H9 (cell line): Measurements from ENCODE around the gene RASA3. TPM values are rescaled to one million over a fixed set of nuclear protein-coding genes. Genes with fewer than 3 reads are reported as not detected.

ENCODE experiments used
- DNase-seq: peaks from one replicate; pipeline ENCODE4 v3.0.0-alpha.2; 2017
- H2AFZ ChIP-seq: one replicate; pipeline ENCODE4 v1.6.1; 2013; ENCODE audit warnings: mild to moderate bottlenecking, low read length, control low read depth, moderate library complexity
- H2AK5ac ChIP-seq: 2 replicates; pipeline ENCODE4 v1.6.1; 2013; ENCODE audit warnings: low read length, control low read depth, mixed read lengths; ENCODE audit not compliant: insufficient read length
- H2BK120ac ChIP-seq: one replicate; pipeline ENCODE4 v1.6.1; 2013; ENCODE audit warnings: low read depth, mild to moderate bottlenecking, low read length, control low read depth, inconsistent platforms; ENCODE audit not compliant: poor library complexity, severe bottlenecking
- H2BK12ac ChIP-seq: 2 replicates; pipeline ENCODE4 v1.6.1; 2013; ENCODE audit warnings: low read length, control low read depth, mixed read lengths, low read depth; ENCODE audit not compliant: insufficient read length
- H2BK15ac ChIP-seq: 2 replicates; pipeline ENCODE4 v1.6.1; 2013; ENCODE audit warnings: low read depth, low read length, control low read depth
- H2BK20ac ChIP-seq: one replicate; pipeline ENCODE4 v1.6.1; 2013; ENCODE audit warnings: low read depth, mild to moderate bottlenecking, low read length, control low read depth, inconsistent platforms; ENCODE audit not compliant: poor library complexity, severe bottlenecking
- H2BK5ac ChIP-seq: 2 replicates; pipeline ENCODE4 v1.6.1; 2013; ENCODE audit warnings: low read length, control low read depth, mixed read lengths; ENCODE audit not compliant: insufficient read length
- H3K14ac ChIP-seq: 2 replicates; pipeline ENCODE4 v1.6.1; 2013; ENCODE audit warnings: low read length, control low read depth; ENCODE audit not compliant: insufficient read depth
- H3K18ac ChIP-seq: 2 replicates; pipeline ENCODE4 v1.6.1; 2013; ENCODE audit warnings: low read depth, mild to moderate bottlenecking, mixed read lengths, low read length, control low read depth; ENCODE audit not compliant: insufficient read length
- H3K23ac ChIP-seq: 2 replicates; pipeline ENCODE4 v1.6.1; 2013; ENCODE audit warnings: low read length, control low read depth, mixed read lengths, low read depth; ENCODE audit not compliant: insufficient read length
- H3K23me2 ChIP-seq: 2 replicates; pipeline ENCODE4 v1.6.1; 2013; ENCODE audit warnings: low read depth, mild to moderate bottlenecking, mixed read lengths, low read length, control low read depth; ENCODE audit not compliant: insufficient read length, poor library complexity, severe bottlenecking
- H3K27ac ChIP-seq: 2 replicates; pipeline ENCODE4 v1.5.1; 2013; ENCODE audit warnings: low read length, control low read depth, mixed read lengths, low read depth; ENCODE audit not compliant: insufficient read length
- H3K27me3 ChIP-seq: 2 replicates; pipeline ENCODE4 v1.6.1; 2013; ENCODE audit warnings: low read length, control low read depth, inconsistent platforms; ENCODE audit not compliant: insufficient read depth
- H3K4ac ChIP-seq: 2 replicates; pipeline ENCODE4 v1.6.1; 2013; ENCODE audit warnings: low read depth, mild to moderate bottlenecking, control low read depth, inconsistent platforms, low read length, moderate library complexity
- H3K4me1 ChIP-seq: 2 replicates; pipeline ENCODE4 v1.6.1; 2013; ENCODE audit warnings: low read length, control low read depth, inconsistent platforms; ENCODE audit not compliant: insufficient read depth
- H3K4me2 ChIP-seq: 2 replicates; pipeline ENCODE4 v1.6.1; 2013; ENCODE audit warnings: low read length, control low read depth, mixed read lengths; ENCODE audit not compliant: insufficient read length, insufficient read depth
- H3K56ac ChIP-seq: 2 replicates; pipeline ENCODE4 v1.6.1; 2013; ENCODE audit warnings: low read depth, mild to moderate bottlenecking, mixed read lengths, low read length, control low read depth; ENCODE audit not compliant: insufficient read length
- H3K79me1 ChIP-seq: 2 replicates; pipeline ENCODE4 v1.6.1; 2013; ENCODE audit warnings: low read depth, mild to moderate bottlenecking, moderate library complexity, low read length, control low read depth, inconsistent platforms; ENCODE audit not compliant: insufficient read depth, poor library complexity, severe bottlenecking
- H3K79me2 ChIP-seq: 2 replicates; pipeline ENCODE4 v1.6.1; 2013; ENCODE audit warnings: low read length, control low read depth, inconsistent platforms; ENCODE audit not compliant: insufficient read depth
- H3K9ac ChIP-seq: 2 replicates; pipeline ENCODE4 v1.6.1; 2013; ENCODE audit warnings: low read length, control low read depth, mixed read lengths; ENCODE audit not compliant: insufficient read length; ENCODE audit errors: extremely low read depth
- H3K9me3 ChIP-seq: one replicate; pipeline ENCODE4 v1.6.1; 2013; ENCODE audit warnings: low read depth, low read length, inconsistent platforms; ENCODE audit not compliant: control insufficient read depth
- H3T11ph ChIP-seq: one replicate; pipeline ENCODE4 v1.6.1; 2013; ENCODE audit warnings: mild to moderate bottlenecking, low read length, control low read depth, inconsistent platforms
- H4K20me1 ChIP-seq: one replicate; pipeline ENCODE4 v1.6.1; 2013; ENCODE audit not compliant: control insufficient read depth, insufficient read length, insufficient read depth
- H4K5ac ChIP-seq: 2 replicates; pipeline ENCODE4 v1.6.1; 2013; ENCODE audit warnings: low read depth, mild to moderate bottlenecking, mixed read lengths, low read length, control low read depth; ENCODE audit not compliant: insufficient read length
- H4K8ac ChIP-seq: replicated peaks from 2 replicates; pipeline ENCODE4 v1.6.1; 2013; ENCODE audit warnings: low read length, control low read depth, mixed read lengths, low read depth; ENCODE audit not compliant: insufficient read length
- H4K91ac ChIP-seq: 2 replicates; pipeline ENCODE4 v1.6.1; 2013; ENCODE audit warnings: low read depth, mild to moderate bottlenecking, moderate library complexity, mixed read lengths, low read length, control low read depth; ENCODE audit not compliant: insufficient read length
- H3K27ac Mint-ChIP-seq, 3 experiments: 2 replicates in 2 of 3; 3 replicates in 1 of 3; pipeline ENCODE4 v1.8.0; 2020 to 2021; ENCODE audit warnings: mixed read lengths in 3 of 3, mild to moderate bottlenecking in 1 of 3, moderate library complexity in 1 of 3
- H3K27me3 Mint-ChIP-seq: 2 replicates; pipeline ENCODE4 v1.8.0; 2021; ENCODE audit warnings: low read depth, mild to moderate bottlenecking, moderate library complexity, mixed read lengths
- H3K36me3 Mint-ChIP-seq, 3 experiments: 2 replicates in 2 of 3; 3 replicates in 1 of 3; pipeline ENCODE4 v1.8.0; 2020 to 2021; ENCODE audit warnings: low read depth in 3 of 3, mixed read lengths in 3 of 3; ENCODE audit not compliant: insufficient read depth in 1 of 3
- H3K4me1 Mint-ChIP-seq, 2 experiments: 2 replicates each; pipeline ENCODE4 v1.8.0; 2020; ENCODE audit warnings: mixed read lengths in 2 of 2
- H3K4me3 Mint-ChIP-seq, 2 experiments: 2 replicates in 1 of 2; 3 replicates in 1 of 2; pipeline ENCODE4 v1.8.0; 2020 to 2021; ENCODE audit warnings: mild to moderate bottlenecking in 2 of 2, mixed read lengths in 2 of 2, moderate library complexity in 1 of 2
- H3K9me3 Mint-ChIP-seq, 2 experiments: 2 replicates in 1 of 2; 3 replicates in 1 of 2; pipeline ENCODE4 v1.8.0; 2020; ENCODE audit warnings: mild to moderate bottlenecking in 2 of 2, mixed read lengths in 2 of 2, moderate library complexity in 1 of 2
- CTCF ChIP-seq: fragments of 200-600 bp; sonication (generic); conservative IDR thresholded peaks from 3 replicates; pipeline ENCODE4 v1.8.0; 2021; ENCODE audit warnings: antibody characterized with exemption, mild to moderate bottlenecking
- WGBS: extraction: QIAGEN DNeasy Blood & Tissue Kit; methylation state at CpG from one replicate; pipeline ENCODE4 v1.1.7; 2013; ENCODE audit warnings: missing lambda C conversion rate, low lambda C conversion rate, mixed read lengths; ENCODE audit not compliant: insufficient read length; ENCODE audit errors: extremely low coverage; 5-methylcytosine and 5-hydroxymethylcytosine counted together
- total RNA-seq: library from RNA; stranded (reverse); gene quantifications from 2 replicates; pipeline ENCODE4 v1.2.1, GENCODE V29; 2021

RASA3 gene
- total RNA-seq, 1 experiment from 2014 or later: 12.3 TPM

DNA sequence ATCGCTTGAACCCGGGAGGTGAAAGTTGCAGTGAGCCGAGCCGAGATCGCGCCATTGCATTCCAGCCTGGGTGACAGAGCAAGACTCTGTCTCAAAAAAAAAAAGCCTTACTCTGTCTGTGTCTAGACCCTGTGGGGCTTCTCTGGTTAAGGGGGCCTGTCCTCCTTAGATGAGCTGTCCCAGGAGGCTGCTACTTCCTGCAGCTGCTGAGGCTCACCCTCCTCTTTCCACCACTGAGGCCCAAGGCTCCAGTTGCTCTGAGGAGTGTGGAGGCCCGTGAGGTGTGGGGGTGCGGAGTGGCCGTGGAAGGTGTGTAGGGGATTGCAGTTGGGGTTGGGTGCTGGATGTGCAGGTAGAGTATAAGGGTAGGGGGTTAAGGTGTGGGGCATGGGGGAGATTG, 22.1 kb upstream of the RASA3 start:
- Histone ChIP-seq H3K9ac (no peak overlapping the region), H3K27ac (no peak overlapping the region), H2BK12ac (no peak overlapping the region), H4K91ac (no peak overlapping the region), H4K5ac (no peak overlapping the region), H2BK120ac (no peak overlapping the region), H3K4me1 (no peaks in the 10 kb centered on the region; the same call in 1 of the 2 replicates), H3K4ac (no peak overlapping the region), H3K14ac (no peak overlapping the region), H3K79me2 (no peaks in the 10 kb centered on the region), H3K9me3 (no peaks in the 10 kb centered on the region), H2AK5ac (no peak overlapping the region), H3K18ac (no peak overlapping the region), H3K4me2 (no peak overlapping the region), H3T11ph (no peak overlapping the region), H2BK20ac (no peak overlapping the region), H3K56ac (no peak overlapping the region), H3K27me3 (no peaks in the 10 kb centered on the region), H2BK5ac (no peak overlapping the region), H2AFZ (no peak overlapping the region), H2BK15ac (no peak overlapping the region), H3K79me1 (no peaks in the 10 kb centered on the region), H3K23me2 (no peaks in the 10 kb centered on the region), H4K8ac (no peak overlapping the region), H4K20me1 (no peaks in the 10 kb centered on the region), H3K23ac (no peak overlapping the region)
- H3K9me3 Mint-ChIP-seq: no peaks in the 10 kb centered on the region
- H3K27ac Mint-ChIP-seq: no peak overlapping the region
- WGBS: no CpG with 5 or more reads among the region's 9 CpGs
- TF ChIP-seq CTCF: no peak
- H3K27me3 Mint-ChIP-seq: peaks cover 14% of the 10 kb centered on the region
- peaks cover 0 to 4% (median 0%) of the 10 kb centered on the region in 3 experiments; a peak in 1 of 7 replicates for H3K36me3 Mint-ChIP-seq
- no peak for DNase-seq
- peaks cover 9 to 12% of the 10 kb centered on the region in 2 experiments for H3K4me1 Mint-ChIP-seq
- no peak overlapping the region for H3K4me3 Mint-ChIP-seq
